ENCODE measurements around the gene TBX2.
"Not testable (repeated sequence)": the region's sequence is repeated elsewhere in the genome, so short reads cannot be mapped to it uniquely, and the experiment has no call there.

The TBX2 gene

GRCh38 chr17:61399131-61400065 lies at the start of gene TBX2:
Gene TBX2, plus strand, starts transcription at chr17:61399843. Its CDS starts 334 bp downstream, at chr17:61400177.
- peak within 1 kb of the TSS; percentile 17 for H3K4me3 ChIP-seq (ENCODE audit: low read depth, low read length)

DNA sequence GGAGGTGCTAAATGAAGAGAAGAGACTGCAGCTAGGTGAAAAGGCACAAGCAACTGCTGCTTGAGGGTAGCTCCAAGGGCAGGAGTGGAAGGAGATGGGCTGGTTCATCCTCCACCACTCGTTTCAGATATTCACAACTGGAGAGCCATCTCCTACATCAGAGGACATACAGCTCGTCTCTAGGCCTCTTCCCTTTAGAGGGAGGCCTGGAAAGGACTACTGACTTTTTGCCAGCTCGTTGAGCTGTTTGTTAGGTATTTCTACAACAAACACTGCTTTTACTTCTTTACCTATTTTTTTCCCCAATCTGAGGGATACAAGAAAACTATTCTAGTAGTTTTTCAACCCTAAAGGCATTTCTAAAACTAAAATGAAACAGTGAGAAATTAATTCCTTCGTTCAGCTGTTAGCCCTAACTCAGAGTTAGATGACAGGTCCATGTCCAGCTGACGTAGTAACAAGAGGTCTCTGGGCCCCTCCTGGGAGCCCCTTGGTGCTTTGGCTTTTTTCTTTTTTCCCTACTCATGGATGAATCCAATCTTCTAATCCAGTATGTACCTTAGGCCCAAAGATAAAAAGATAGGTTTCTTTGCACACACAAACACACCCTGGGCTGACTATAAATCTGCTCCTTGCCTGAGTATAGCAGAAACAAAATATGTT lies 47.8 kb upstream of the TBX2 start:
- no peak overlapping the region for H3K4me3 ChIP-seq (ENCODE audit: low read depth, low read length)

- no peak overlapping the region for H3K4me3 ChIP-seq (ENCODE audit: low read depth, low read length)
Measured at GRCh38 chr17:61352408-61352770, 47.3 kb upstream of the TBX2 start.

- H3K4me3 ChIP-seq (ENCODE audit: low read depth, low read length), result no peak overlapping the region
Measured at GRCh38 chr17:61352781-61353491, 46.7 kb upstream of the TBX2 start.

GRCh38 chr17:61353615-61354014 lies 46.0 kb upstream of the TBX2 start:
- H3K4me3 ChIP-seq (ENCODE audit: low read depth, low read length), result no peak overlapping the region

GRCh38 chr17:61354895-61355874 lies 44.5 kb upstream of the TBX2 start:
- H3K4me3 ChIP-seq (ENCODE audit: low read depth, low read length), result no peak overlapping the region

DNA sequence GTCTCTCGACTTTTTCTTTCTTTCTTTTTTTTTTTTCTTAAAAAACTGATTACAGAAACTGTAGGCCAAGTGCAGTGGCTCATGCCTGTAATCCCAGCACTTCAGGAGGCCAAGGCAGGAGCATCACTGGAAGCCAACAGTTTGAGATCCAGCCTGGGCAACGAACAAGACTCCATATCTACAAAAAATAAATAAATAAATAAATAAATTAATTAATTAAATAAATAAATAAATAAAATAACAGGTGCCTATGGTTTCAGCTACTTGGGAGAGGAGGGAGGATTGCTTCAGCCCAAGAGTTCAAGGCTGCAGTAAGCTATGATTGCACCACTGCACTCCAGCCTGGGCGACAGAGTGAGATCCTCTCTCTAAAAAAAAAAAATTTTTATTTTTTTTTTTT lies 42.6 kb upstream of the TBX2 start:
- not testable (repeated sequence) for H3K4me3 ChIP-seq (ENCODE audit: low read depth, low read length)

- not testable (repeated sequence) for H3K4me3 ChIP-seq (ENCODE audit: low read depth, low read length)
Measured at GRCh38 chr17:61359513-61359912, 40.1 kb upstream of the TBX2 start.

DNA sequence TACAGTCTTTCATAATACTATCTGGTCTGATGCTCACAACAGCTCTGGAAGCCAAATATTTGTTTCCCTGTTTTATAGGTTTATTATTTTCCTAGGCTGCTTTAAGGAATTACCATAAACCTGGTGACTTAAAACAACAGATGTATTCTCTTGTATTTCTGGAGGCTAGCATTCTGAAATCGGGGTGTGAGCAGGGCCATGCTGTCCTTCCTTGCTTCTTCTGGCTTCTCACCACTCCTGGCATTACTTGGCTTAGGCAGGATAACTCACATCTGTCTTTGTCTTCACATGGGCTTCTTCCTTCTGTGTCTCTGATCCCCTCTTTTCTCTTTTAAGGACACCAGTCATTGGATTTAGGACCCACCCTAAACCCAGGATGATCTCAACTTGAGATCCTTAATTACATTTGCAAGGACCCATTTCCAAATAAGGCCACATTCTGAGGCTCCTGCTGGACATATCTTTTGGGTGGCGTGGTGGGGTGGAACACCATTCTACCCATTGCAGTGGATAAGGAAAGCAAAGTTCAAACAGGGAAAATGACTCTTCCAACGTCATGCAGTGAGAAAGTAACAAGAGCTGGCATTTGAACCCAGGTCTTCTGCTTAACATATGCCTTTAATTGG lies 39.2 kb upstream of the TBX2 start:
- H3K4me3 ChIP-seq (ENCODE audit: low read depth, low read length), result no peak overlapping the region

GRCh38 chr17:61361084-61361483 lies 38.6 kb upstream of the TBX2 start:
- H3K4me3 ChIP-seq (ENCODE audit: low read depth, low read length), result no peak overlapping the region

- no peak overlapping the region for H3K4me3 ChIP-seq (ENCODE audit: low read depth, low read length)
Measured at GRCh38 chr17:61362396-61362795, 37.2 kb upstream of the TBX2 start.

DNA sequence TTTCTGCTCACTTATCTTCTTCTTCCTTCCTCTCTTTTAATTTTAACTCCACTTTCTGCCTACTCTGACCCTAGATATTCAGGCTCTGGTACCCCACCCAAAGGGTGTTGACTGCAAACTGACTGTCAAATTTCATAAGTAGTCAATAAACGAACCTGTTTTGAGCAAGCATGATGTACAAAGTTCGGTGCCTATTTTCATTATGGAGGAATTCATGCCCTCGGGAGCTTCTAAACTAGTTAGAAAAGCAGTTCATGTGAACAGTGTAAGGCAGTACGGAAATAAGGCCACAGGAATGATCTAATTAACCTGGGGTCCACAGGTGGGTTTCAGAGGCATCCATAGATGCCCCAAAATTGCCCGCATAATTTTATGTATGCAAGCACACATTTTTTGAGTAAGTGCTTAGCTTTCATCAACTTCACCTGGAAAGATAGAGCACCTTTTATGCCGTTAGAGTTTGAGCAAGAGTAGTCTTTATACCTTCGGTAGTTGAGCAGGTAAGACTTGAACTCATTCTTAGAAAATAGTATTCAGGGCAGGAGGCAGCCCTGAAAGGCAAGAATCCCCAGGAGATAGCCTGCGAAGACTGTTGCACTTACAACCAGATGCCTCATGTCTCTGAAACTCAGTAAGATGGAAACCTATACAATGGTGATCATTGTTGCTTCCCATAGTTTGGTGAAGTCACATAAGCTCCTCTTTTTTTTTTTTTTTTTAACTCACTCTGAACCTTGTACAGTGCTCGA lies 36.6 kb upstream of the TBX2 start:
- H3K4me3 ChIP-seq (ENCODE audit: low read depth, low read length), result no peak overlapping the region

DNA sequence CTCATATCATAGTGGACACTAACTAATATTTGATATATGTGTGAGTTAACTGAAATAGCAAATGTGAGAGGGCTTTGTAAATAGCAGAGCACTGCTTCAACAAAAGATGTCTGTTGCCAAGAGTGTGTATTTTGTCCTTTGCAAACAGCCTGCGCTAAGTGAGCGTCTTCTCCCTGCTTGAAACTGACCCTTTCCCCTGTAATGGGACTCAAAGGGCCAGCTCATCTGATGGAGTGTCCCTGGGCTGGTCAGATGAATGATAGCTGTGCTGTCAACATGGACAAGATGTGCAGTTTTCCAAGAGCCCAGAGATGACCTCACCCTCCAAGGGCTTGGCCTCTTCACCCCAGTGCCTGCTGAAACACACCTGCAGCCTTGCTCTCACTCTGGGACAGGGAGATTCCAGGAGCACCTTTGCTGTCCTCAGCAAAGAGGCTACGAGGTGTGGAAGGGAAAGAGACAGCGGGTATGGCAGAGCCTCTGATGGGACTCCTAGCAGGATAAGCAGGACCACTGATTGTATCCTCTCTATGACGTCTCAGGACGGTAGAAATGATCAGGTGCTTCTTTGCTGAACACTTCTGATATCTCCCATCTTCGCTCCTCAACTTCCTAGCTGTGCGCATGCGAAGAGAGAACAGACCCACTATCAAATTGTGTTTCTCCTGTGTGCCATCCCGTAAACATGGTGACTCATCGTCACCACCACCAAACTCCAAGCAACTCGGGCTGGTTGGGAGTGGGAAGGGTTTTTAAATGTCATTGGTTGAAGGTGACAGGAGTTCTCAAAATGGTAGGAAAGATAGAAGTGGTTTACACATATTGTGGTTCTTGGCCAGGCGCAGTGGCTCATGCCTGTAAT lies 35.8 kb upstream of the TBX2 start:
- no peak overlapping the region for H3K4me3 ChIP-seq (ENCODE audit: low read depth, low read length)

DNA sequence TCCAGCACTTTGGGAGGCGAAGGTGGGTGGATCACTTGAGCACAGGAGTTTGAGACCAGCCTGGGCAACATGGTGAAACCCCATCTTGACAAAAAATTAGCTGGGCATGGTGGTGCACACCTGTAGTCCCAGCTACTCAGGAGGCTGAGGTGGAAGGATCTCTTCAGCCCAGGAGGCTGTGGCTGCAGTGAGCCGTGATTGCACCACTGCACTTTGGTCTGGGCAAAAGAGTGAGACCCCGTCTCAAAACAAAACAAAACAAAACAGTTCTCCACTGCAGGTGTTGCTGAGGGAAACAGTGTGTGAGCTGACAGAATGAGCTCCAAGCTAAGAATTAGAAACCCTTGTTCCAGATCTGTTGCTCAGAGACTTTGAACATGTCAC lies 35.2 kb upstream of the TBX2 start:
- no peak overlapping the region for H3K4me3 ChIP-seq (ENCODE audit: low read depth, low read length)

DNA sequence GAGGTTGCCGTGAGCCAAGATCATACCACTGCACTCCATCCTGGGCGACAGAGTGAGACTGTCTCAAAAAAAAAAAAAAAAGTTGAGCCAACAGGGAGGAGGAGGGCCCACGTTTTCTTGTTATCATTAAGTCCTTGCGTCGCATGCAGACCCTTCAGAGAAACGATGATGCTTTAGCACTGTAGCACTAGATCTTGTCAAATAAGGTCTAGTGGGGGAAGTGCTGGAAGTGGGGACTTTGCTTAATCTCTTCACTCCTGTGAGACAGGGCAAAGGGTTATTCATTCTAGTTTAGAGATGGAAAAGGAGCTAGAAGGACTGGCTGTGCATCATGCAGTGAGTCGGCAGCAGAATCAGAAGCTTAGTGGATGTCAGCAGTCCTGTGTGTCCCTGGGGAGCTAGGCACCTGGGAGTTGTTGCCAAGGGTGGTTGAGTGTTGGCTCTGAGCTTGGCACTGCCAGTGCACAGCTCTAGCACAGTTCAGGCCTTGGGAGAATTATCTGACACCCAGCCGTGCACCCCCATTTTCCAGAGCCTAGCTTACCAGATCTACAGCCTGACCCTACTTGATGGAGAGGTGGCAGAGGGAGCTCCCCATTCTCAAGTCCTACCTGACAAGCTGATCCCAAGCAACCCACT lies 33.4 kb upstream of the TBX2 start:
- H3K4me3 ChIP-seq (ENCODE audit: low read depth, low read length), result no peak overlapping the region

DNA sequence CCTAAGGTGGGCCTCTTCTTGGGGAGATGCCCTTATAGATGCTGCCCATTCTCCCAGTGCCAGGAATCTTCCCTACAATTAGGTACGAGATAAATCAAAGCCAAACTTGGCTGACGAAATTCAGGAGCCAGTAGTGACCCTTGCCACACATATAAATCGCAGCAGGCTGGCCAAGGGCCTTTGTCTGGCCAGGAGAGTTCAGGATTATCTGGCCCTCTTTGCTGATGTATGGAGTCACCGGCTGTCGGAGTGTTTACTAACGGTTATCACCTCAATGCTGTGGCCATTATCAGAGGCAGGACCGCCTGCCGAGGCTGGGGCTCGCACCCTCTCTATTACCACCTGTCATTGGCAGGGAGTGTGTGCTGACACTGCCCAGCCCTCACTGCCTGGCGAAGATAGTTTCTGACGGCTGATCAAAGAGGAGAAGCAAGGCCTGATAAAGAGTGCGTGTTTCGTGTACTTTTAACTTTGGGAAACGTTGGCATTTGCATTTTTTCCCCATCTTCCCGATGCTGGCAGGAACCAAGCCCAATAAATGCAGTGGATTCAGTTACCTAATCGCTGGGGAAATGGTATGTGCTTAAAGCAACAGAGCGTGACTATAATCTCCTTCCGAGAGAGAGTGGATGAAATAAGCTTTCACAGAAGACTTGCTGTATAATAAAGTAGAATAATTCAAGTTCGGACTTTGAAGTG lies 32.8 kb upstream of the TBX2 start:
- H3K4me3 ChIP-seq (ENCODE audit: low read depth, low read length), result no peak overlapping the region

DNA sequence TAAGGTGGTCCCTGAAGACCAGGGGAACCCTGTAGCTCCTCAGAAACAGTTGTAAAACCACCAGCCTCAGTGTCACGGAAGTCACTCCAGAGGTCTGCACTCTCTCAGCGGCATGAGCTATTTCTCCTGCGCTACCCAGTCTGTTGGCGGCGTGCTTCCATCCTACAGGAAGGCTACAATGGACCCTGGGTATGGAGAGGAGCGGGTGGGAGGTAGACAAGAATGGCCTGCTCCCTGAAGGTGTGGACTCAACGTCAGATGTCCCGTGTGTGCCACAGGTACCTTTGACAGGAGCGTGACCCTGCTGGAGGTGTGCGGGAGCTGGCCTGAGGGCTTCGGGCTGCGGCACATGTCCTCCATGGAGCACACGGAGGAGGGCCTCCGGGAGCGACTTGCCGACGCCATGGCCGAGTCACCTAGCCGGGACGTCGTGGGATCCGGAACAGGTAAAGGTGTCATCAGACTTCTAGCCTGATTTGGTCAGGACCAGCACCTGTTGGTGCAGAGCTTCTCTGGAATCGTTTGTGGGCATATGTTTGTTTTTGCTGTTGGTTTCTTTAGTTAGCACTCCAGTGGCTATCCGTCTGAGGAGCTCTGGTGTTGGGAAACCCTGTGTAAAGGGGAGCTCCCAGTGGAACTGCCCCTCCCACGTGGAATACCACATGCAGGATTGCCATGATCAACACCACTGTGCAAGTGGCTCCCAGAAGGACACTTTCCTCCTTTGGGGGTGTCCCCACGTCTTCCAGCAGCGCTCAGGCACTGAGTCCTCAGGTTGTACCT lies 31.4 kb upstream of the TBX2 start:
- H3K4me3 ChIP-seq (ENCODE audit: low read depth, low read length), result no peak overlapping the region
